GM12864 (cell line): ENCODE results near the gene ITPK1.

Experiments
- DNase-seq: peaks from one replicate; pipeline ENCODE4 v3.0.0-alpha.2; 2011; ENCODE audit warnings: low read depth
- H3K4me3 ChIP-seq: 2 replicates; pipeline ENCODE4 v1.5.1; 2011; ENCODE audit warnings: mild to moderate bottlenecking, low read depth, low read length, control low read depth
- TF ChIP-seq, protein P1 (sequence below): IDR thresholded peaks from 2 replicates; pipeline ENCODE4 v1.5.1; 2011; ENCODE audit warnings: low read depth, mild to moderate bottlenecking, moderate library complexity, low read length, control low read depth, inconsistent platforms; ENCODE audit errors: missing control alignments

ITPK1 gene

DNA sequence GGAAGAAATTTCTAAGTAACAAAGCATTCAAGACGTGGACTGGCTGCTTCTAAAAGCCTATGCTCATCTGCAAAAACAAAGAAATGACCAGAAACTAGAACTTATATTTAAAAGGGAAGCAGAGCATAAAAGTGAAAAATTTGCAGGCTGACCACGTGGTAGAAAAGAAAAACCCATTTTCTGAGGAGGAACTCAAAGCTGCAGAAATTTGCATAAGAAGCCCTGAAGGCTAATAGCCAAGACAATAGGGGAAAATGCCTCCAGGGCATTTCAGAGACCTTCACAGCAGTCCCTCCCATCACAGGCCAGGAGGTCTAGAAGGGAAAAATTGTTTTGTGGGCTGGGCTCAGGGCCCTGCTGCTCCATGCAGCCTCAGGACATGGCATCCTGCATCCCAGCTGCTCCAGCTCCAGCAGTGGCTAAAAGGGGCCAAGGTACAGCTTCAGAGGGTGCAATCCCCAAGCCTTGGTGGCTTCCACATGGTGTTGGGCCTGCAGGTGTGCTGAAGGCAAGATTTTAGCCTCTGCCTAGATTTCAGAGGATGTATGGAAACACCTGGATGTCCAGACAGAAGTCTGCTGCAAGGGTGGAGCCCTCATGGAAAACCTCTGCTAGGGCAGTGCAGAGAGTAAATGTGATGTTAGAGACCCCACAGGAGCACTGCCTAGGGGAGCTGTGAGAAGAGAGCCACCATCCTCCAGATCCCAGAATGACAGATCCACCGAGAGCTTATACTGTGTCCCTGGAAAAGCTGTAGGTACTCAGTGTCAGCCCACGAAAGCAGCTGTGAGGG lies 137.3 kb downstream of the ITPK1 start:
- H3K4me3 ChIP-seq = no peak overlapping the region
- DNase-seq = no peak
- TF ChIP-seq, protein P1, sequence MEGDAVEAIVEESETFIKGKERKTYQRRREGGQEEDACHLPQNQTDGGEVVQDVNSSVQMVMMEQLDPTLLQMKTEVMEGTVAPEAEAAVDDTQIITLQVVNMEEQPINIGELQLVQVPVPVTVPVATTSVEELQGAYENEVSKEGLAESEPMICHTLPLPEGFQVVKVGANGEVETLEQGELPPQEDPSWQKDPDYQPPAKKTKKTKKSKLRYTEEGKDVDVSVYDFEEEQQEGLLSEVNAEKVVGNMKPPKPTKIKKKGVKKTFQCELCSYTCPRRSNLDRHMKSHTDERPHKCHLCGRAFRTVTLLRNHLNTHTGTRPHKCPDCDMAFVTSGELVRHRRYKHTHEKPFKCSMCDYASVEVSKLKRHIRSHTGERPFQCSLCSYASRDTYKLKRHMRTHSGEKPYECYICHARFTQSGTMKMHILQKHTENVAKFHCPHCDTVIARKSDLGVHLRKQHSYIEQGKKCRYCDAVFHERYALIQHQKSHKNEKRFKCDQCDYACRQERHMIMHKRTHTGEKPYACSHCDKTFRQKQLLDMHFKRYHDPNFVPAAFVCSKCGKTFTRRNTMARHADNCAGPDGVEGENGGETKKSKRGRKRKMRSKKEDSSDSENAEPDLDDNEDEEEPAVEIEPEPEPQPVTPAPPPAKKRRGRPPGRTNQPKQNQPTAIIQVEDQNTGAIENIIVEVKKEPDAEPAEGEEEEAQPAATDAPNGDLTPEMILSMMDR = no peak

DNA sequence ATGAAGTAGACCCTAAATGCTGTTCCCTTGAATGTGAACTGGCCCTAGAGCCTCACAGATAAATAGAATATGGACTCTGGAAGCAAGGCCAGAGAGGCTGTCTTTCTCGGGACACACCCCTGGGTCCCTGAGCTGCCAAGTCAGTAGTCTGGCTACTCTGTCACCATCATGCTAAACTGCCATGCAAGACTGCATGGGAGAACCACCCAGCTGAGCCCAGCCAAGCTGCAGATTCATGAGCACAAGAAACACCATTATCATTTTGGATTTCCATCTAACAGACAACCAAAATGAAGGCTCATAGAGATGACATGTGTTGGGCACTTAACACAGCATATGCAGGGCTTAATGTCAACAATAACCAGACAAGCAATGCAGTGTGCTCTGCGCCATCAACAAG lies 139.5 kb downstream of the ITPK1 start:
- DNase-seq = no peak
- TF ChIP-seq, protein P1 = no peak
- no peak overlapping the region for H3K4me3 ChIP-seq

DNA sequence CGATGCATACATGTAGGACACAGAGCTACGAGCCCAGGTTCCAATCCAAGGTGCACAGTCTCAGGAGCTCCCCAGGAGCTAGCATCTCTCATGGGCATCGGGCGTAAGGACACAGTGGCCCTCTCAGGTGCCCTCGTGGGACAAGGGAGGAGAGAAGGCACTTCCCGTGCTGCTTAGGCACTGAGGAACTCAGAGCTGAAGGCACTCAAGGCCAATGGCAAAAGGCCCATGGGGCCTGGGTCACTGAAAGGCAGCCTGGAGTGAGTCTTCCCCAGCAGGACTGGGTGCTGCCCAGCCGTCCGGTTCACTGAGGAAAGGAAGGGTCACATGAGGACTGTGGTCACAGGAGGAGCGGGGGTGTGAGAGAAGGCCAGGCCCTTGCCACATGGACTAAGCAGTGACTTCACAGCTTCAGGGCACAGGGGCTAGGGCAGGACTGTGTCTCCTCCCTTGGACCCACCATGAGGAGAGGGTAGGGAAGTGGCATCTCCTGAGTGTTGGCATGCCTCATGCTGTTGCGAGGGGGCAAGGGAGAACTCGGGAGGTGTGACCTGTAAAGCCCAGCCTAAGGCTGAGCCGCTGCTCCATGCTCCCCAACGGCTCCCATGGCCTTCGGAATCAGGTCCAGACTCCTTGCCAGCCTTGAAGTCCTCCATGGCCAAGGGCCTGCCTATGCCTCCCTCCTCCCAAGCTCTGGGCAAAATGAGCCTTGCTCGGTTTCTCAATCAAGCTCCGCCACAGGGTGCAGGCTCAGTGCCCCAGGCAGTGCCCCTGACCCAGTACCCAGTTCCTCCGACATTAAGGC lies 141.0 kb downstream of the ITPK1 start:
- TF ChIP-seq, protein P1 = no peak
- DNase-seq = no peak
- no peak overlapping the region for H3K4me3 ChIP-seq

DNA sequence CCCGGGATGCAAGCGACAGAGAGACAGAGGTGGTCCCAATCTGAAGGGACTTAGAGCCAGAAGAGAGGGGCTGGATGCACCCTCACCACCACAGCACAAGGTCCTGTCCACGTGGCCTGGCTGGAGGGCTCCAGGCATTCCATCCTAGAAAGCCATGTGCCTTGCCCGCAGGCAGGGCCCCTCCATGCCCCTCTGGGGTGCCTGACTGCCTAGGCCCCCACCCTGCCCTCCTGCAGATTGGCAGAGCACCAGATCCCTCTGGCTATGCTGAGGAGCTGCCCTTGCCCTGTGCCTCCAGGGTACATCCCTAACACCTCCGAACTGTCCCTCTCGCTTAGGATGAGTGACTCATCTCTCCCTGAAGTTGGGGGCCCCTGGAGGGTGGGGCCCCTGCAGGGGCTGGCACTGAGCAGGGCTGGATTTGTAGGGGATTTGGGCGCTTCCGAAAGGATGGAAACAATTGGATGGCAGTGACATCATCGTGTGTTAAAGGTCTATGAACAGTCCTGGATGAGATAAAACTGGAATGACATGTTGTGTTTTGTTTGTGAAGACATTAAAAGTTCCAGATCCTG lies 141.8 kb downstream of the ITPK1 start:
- TF ChIP-seq, protein P1 = no peak
- no peak for DNase-seq
- no peak overlapping the region for H3K4me3 ChIP-seq

DNA sequence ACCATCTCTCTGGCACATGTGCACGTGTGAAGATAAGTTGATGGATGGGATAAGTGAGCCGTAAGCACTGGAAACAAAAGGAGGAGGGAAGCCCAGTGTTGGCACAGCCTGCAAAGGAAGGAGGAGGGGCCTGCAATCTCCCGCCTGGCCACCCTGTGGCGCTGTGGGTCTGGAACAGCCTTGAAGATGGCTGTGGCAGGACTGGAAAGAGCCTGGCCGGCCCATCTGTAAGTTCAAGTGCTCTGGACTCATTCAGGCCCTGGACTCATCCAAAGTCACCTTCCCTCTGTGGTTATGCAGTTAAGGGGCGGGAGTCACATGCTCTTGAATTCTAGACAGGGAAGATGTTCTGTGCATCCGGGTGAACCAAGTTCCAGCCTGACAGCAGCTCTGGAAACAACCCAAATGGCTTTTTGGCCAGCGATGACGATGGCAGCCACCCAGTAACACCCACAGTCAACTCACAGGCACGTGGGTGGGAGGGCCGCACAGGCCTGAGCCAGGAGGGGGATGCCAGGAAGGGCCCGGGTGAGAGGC lies 142.4 kb downstream of the ITPK1 start:
- H3K4me3 ChIP-seq = no peak overlapping the region
- DNase-seq = no peak
- TF ChIP-seq, protein P1 = peak; percentile 52

DNA sequence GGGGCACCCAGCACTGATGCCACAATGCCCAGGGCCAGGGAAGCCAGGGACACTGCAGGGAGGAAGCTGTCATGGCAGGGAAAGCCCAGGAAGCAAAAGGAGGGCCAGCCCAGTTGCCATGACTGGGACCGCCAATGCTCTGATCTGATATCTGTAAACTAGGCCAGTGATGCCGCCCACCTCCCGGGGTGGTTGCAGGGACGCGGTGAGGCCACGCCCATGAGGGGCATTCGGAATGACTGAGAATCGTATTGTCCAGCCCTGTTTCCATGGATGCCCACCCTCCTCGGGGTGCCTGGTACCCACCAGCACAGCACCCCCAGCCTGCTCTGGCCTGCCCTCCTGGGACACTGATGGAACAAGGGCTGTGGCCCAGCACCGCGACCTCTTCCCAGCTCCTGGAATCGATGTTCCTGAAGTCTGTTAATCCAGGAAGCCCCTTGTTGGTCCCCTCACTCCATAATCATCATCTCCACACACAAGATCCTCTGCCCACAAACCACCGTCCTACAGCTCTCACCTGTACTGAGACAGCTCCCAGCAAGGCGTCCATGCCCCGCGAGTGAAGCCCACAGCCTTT lies 144.0 kb downstream of the ITPK1 start:
- no peak overlapping the region for H3K4me3 ChIP-seq
- TF ChIP-seq, protein P1 = no peak
- DNase-seq = no peak
